A549 (cell line): ENCODE measurements around the gene MXRA7.
A peak's percentile ranks its signal among the peaks of the same experiment; 100 is the strongest.

Experiments
- CHD2 ChIP-seq: fragments of 150-350 bp; IDR thresholded peaks from 2 replicates; pipeline ENCODE4 v1.6.1; 2014; ENCODE audit warnings: low read length; ENCODE audit not compliant: partially characterized antibody
- CTCF ChIP-seq: fragments of >200 bp; sonication (Bioruptor Twin); formaldehyde crosslinking; IDR thresholded peaks from 3 replicates; pipeline ENCODE4 v1.5.1; 2016
- EP300 ChIP-seq, 2 experiments: fragments of >200 bp; sonication (Bioruptor Twin); formaldehyde crosslinking; IDR thresholded peaks; 2 replicates in 1 of 2; 3 replicates in 1 of 2; pipeline ENCODE4 v1.6.1; 2016 to 2017
- MAX ChIP-seq: IDR thresholded peaks from 2 replicates; pipeline ENCODE4 v1.6.1; 2012
- POLR2A ChIP-seq: IDR thresholded peaks from 2 replicates; pipeline ENCODE4 v1.6.1; 2012; ENCODE audit warnings: mild to moderate bottlenecking, low read length
- POLR2AphosphoS2 ChIP-seq: conservative IDR thresholded peaks from 2 replicates; pipeline ENCODE4 v1.6.1; 2012; ENCODE audit warnings: low read length, improper control_type of control experiment, inconsistent platforms

- TF ChIP-seq CHD2 (no peak), CTCF (peak; percentile 13; the same call in 1 of the 3 replicates), POLR2A (no peak), MAX (no peak), POLR2AphosphoS2 (no peak), EP300 (IDR thresholded peaks at IDR 0.05) (no peak)
Measured at GRCh38 chr17:76707985-76708807, 2.6 kb downstream of the MXRA7 start.
